Measurements from ENCODE around the gene LIN9. TPM values are rescaled to one million over a fixed set of nuclear protein-coding genes. Genes with fewer than 3 reads are reported as not detected.

The LIN9 gene
- total and polyA plus RNA-seq, 2 experiments from 2014 or later: 3.9 to 4.0 TPM

DNA sequence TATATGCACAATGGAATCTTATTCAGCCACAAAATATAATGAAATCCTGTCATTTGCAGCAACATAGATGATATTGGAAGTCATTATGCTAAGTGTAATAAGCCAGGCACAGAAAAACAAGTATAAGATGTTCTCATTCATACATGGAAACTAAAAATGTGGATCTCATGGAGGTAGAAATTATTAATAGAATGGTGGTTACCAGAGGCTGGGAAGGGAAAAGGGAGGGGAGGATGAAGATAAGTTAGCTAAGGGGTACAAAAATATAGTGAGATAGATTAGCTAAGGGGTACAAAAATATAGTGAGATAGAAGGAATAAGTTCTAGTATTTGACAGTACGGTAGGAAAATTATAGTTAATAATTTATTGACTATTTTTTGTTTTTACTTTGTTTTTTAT, 27.9 kb downstream of the LIN9 start:
- H3F3A ChIP-seq (ENCODE audit: insufficient read depth): no peaks in the 10 kb centered on the region
- no peaks in the 10 kb centered on the region for H3K9me3 ChIP-seq (ENCODE audit: low read depth)
- no peaks in the 10 kb centered on the region for H3K79me2 ChIP-seq (ENCODE audit: insufficient read depth)
- H3K4me3 ChIP-seq: no peak overlapping the region
- no peak overlapping the region for H3K27ac ChIP-seq
- H3K36me3 ChIP-seq (ENCODE audit: low read depth): no peaks in the 10 kb centered on the region
- no peak overlapping the region for H2AFZ ChIP-seq
- no peak for DNase-seq
- H3K4me1 ChIP-seq (ENCODE audit: insufficient read depth): no peaks in the 10 kb centered on the region
- H4K20me1 ChIP-seq (ENCODE audit: insufficient read depth): no peaks in the 10 kb centered on the region
- 100% methylated on average over 1 of the region's 1 CpG for WGBS, 2 experiments (ENCODE audit: low coverage in 1 of 2, low lambda C conversion rate in 2 of 2, missing lambda C conversion rate in 2 of 2)
- in situ Hi-C loops (cut with MboI): no loop called here
- no peaks in the 10 kb centered on the region for H3K27me3 ChIP-seq (replicated peaks; ENCODE audit: insufficient read depth)
- H3K9me2 ChIP-seq (ENCODE audit: insufficient read depth): no peaks in the 10 kb centered on the region
- TF ChIP-seq EZH2phosphoT487 (IDR thresholded peaks at IDR 0.05; ENCODE audit: insufficient read depth, low read depth): no peak
- TF ChIP-seq EZH2 (IDR thresholded peaks at IDR 0.05; ENCODE audit: insufficient read depth, poor library complexity, severe bottlenecking): no peak
- no peak overlapping the region for H3K9ac ChIP-seq
- no peak overlapping the region for H3K4me2 ChIP-seq (ENCODE audit: unreplicated experiment)

GRCh38 chr1:226279498-226279897, 29.5 kb downstream of the LIN9 start:
- no peak for TF ChIP-seq EZH2phosphoT487 (IDR thresholded peaks at IDR 0.05; ENCODE audit: insufficient read depth, low read depth)
- DNase-seq: no peak

DNA sequence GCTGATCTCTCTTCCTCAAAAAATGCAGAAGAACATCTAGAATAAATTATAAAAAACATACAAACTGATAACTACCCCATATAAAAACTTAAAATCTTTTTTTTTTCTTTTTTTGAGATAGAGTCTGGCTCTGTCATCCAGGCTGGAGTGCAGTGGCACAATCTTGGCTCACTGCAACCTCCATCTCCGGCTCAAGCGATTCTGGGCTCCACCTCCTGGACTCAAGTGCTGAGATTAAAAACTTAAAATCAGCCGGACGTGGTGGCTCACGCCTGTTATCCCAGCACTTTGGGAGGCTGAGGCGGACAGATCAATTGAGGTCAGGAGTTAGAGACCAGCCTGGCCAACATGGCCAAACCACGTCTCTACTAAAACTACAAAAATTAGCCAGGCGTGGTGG, 31.1 kb downstream of the LIN9 start:
- no peaks in the 10 kb centered on the region for H3F3A ChIP-seq (ENCODE audit: insufficient read depth)
- no peaks in the 10 kb centered on the region for H3K9me3 ChIP-seq (ENCODE audit: low read depth)
- in situ Hi-C loops (cut with MboI): no loop called here
- H3K79me2 ChIP-seq (ENCODE audit: insufficient read depth): no peaks in the 10 kb centered on the region
- H3K4me2 ChIP-seq (ENCODE audit: unreplicated experiment): no peak overlapping the region
- H3K4me3 ChIP-seq: no peak overlapping the region
- H4K20me1 ChIP-seq (ENCODE audit: insufficient read depth): no peaks in the 10 kb centered on the region
- H3K4me1 ChIP-seq (ENCODE audit: insufficient read depth): no peaks in the 10 kb centered on the region
- H3K9me2 ChIP-seq (ENCODE audit: insufficient read depth): no peaks in the 10 kb centered on the region
- no peak overlapping the region for H2AFZ ChIP-seq
- no peaks in the 10 kb centered on the region for H3K36me3 ChIP-seq (ENCODE audit: low read depth)
- no peaks in the 10 kb centered on the region for H3K27me3 ChIP-seq (replicated peaks; ENCODE audit: insufficient read depth)
- 98 to 99% methylated on average over 8 of the region's 8 CpGs for WGBS, 2 experiments (ENCODE audit: low coverage in 1 of 2, low lambda C conversion rate in 2 of 2, missing lambda C conversion rate in 2 of 2)
- H3K27ac ChIP-seq: no peak overlapping the region
- TF ChIP-seq EZH2phosphoT487 (IDR thresholded peaks at IDR 0.05; ENCODE audit: insufficient read depth, low read depth) (no peak), EZH2 (IDR thresholded peaks at IDR 0.05; ENCODE audit: insufficient read depth, poor library complexity, severe bottlenecking) (no peak)
- DNase-seq: no peak
- no peak overlapping the region for H3K9ac ChIP-seq

More at GRCh38 chr1:226279498-226279897, 29.5 kb downstream of the LIN9 start:
- Histone ChIP-seq H3K27ac (no peak overlapping the region), H3F3A (ENCODE audit: insufficient read depth) (no peaks in the 10 kb centered on the region), H2AFZ (no peak overlapping the region), H3K4me1 (ENCODE audit: insufficient read depth) (no peaks in the 10 kb centered on the region), H4K20me1 (ENCODE audit: insufficient read depth) (no peaks in the 10 kb centered on the region), H3K36me3 (ENCODE audit: low read depth) (no peaks in the 10 kb centered on the region), H3K79me2 (ENCODE audit: insufficient read depth) (no peaks in the 10 kb centered on the region), H3K9me2 (ENCODE audit: insufficient read depth) (no peaks in the 10 kb centered on the region), H3K4me2 (ENCODE audit: unreplicated experiment) (no peak overlapping the region), H3K27me3 (replicated peaks; ENCODE audit: insufficient read depth) (no peaks in the 10 kb centered on the region), H3K4me3 (no peak overlapping the region), H3K9ac (no peak overlapping the region), H3K9me3 (ENCODE audit: low read depth) (no peaks in the 10 kb centered on the region)
- 96 to 99% methylated on average over 5 of the region's 5 CpGs for WGBS, 2 experiments (ENCODE audit: low coverage in 1 of 2, low lambda C conversion rate in 2 of 2, missing lambda C conversion rate in 2 of 2)
- in situ Hi-C loops (cut with MboI): no loop called here

GRCh38 chr1:226276987-226277386, 32.0 kb downstream of the LIN9 start:
- Histone ChIP-seq H3K36me3 (ENCODE audit: low read depth) (no peaks in the 10 kb centered on the region), H3K27me3 (replicated peaks; ENCODE audit: insufficient read depth) (no peaks in the 10 kb centered on the region), H3K4me2 (ENCODE audit: unreplicated experiment) (no peak overlapping the region), H3K9me2 (ENCODE audit: insufficient read depth) (no peaks in the 10 kb centered on the region), H3F3A (ENCODE audit: insufficient read depth) (no peaks in the 10 kb centered on the region), H2AFZ (no peak overlapping the region), H3K9me3 (ENCODE audit: low read depth) (no peaks in the 10 kb centered on the region), H3K27ac (no peak overlapping the region), H3K4me3 (no peak overlapping the region), H3K4me1 (ENCODE audit: insufficient read depth) (no peaks in the 10 kb centered on the region), H4K20me1 (ENCODE audit: insufficient read depth) (no peaks in the 10 kb centered on the region), H3K9ac (no peak overlapping the region), H3K79me2 (ENCODE audit: insufficient read depth) (no peaks in the 10 kb centered on the region)
- in situ Hi-C loops (cut with MboI): no loop called here
- DNase-seq: no peak
- 97 to 98% methylated on average over 4 of the region's 4 CpGs for WGBS, 2 experiments (ENCODE audit: low coverage in 1 of 2, low lambda C conversion rate in 2 of 2, missing lambda C conversion rate in 2 of 2)
- TF ChIP-seq EZH2phosphoT487 (IDR thresholded peaks at IDR 0.05; ENCODE audit: insufficient read depth, low read depth) (no peak), EZH2 (IDR thresholded peaks at IDR 0.05; ENCODE audit: insufficient read depth, poor library complexity, severe bottlenecking) (no peak)

DNA sequence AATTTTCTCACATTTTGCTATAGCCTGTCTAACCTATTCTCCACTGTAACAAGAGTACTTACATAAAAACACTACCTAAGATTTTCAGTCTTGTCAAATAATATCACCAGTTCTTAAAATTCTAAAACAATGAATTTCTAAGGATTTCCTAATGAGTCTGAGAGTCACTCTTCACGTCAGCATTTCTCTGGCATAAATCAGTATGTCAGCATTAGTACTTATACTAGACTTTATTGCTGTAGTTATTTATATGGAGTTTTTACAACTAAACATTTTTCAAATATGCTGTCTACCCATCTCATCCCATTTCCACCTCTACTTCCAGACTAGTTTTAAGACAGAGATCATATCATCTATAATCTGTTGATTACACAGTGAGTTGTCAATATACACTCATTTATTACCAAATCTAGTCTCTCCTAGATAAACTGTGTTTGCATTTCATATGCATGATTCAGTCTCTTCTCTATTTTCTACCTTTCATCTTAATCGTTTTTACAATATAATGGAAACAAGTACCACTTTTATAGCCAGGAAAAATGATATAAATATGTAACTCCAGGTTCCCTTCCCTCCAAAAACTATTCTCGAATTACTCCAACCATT, 32.8 kb downstream of the LIN9 start:
- no peak for DNase-seq

More for the DNA sequence above, 32.8 kb downstream of the LIN9 start:
- Histone ChIP-seq H3K4me3 (no peak overlapping the region), H4K20me1 (ENCODE audit: insufficient read depth) (no peaks in the 10 kb centered on the region), H3K9ac (no peak overlapping the region), H3K4me1 (ENCODE audit: insufficient read depth) (no peaks in the 10 kb centered on the region), H3K27me3 (replicated peaks; ENCODE audit: insufficient read depth) (no peaks in the 10 kb centered on the region), H3K36me3 (ENCODE audit: low read depth) (no peaks in the 10 kb centered on the region), H3K9me3 (ENCODE audit: low read depth) (no peaks in the 10 kb centered on the region), H3K79me2 (ENCODE audit: insufficient read depth) (no peaks in the 10 kb centered on the region), H3K9me2 (ENCODE audit: insufficient read depth) (no peaks in the 10 kb centered on the region), H3F3A (ENCODE audit: insufficient read depth) (no peaks in the 10 kb centered on the region), H2AFZ (no peak overlapping the region), H3K4me2 (ENCODE audit: unreplicated experiment) (no peak overlapping the region), H3K27ac (no peak overlapping the region)
- in situ Hi-C loops (cut with MboI): no loop called here
- TF ChIP-seq EZH2phosphoT487 (IDR thresholded peaks at IDR 0.05; ENCODE audit: insufficient read depth, low read depth): no peak
- no peak for TF ChIP-seq EZH2 (IDR thresholded peaks at IDR 0.05; ENCODE audit: insufficient read depth, poor library complexity, severe bottlenecking)
- WGBS, 2 experiments (ENCODE audit: low coverage in 1 of 2, low lambda C conversion rate in 2 of 2, missing lambda C conversion rate in 2 of 2): 90 to 92% methylated on average over 3 of the region's 3 CpGs
